ENCODE measurements around the gene ICAM3. TPM values are rescaled to one million over a fixed set of nuclear protein-coding genes. Genes with fewer than 3 reads are reported as not detected.
A peak's percentile ranks its signal among the peaks of the same experiment; 100 is the strongest.
"Not testable (repeated sequence)": the region's sequence is repeated elsewhere in the genome, so short reads cannot be mapped to it uniquely, and the experiment has no call there.

ICAM3 gene
- total RNA-seq, result 14.0 to 17.0 TPM (median 15.3 TPM) in 3 replicates
- long read RNA-seq, partial matches to known transcripts, result 12 of 18 reads
- long read RNA-seq, other reads (novel, unspliced or antisense), result 6 of 18 reads

- no peak within 1 kb of the TSS for H3K4me3 Mint-ChIP-seq (ENCODE audit: unreplicated experiment)
- H3K27ac Mint-ChIP-seq (ENCODE audit: unreplicated experiment), result no peak within 1 kb of the TSS
- H3K4me1 Mint-ChIP-seq (ENCODE audit: low read depth), result peaks cover 6% of the 10 kb centered on the region
- no peaks in the 10 kb centered on the region for H3K36me3 Mint-ChIP-seq (ENCODE audit: low read depth)
- no peaks in the 10 kb centered on the region for H3K27me3 Mint-ChIP-seq (ENCODE audit: low read depth)
- TF ChIP-seq CTCF (IDR thresholded peaks at IDR 0.05), result no peak
- DNase-seq (ENCODE audit: low spot score), result no peak
- no peaks in the 10 kb centered on the region for H3K9me3 Mint-ChIP-seq (ENCODE audit: low read depth)
These were observed at the start of gene ICAM3 for GRCh38 chr19:10339380-10339960. ICAM3 (minus strand) TSS chr19:10339624; CDS start chr19:10339614, 10 bp downstream.

GRCh38 chr19:10388957-10389356, 49.5 kb upstream of the ICAM3 start:
- Mint-ChIP-seq H3K27ac (ENCODE audit: unreplicated experiment) (no peak overlapping the region), H3K4me3 (ENCODE audit: unreplicated experiment) (no peak overlapping the region), H3K36me3 (ENCODE audit: low read depth) (peaks cover 6% of the 10 kb centered on the region), H3K9me3 (ENCODE audit: low read depth) (no peaks in the 10 kb centered on the region), H3K27me3 (ENCODE audit: low read depth) (no peaks in the 10 kb centered on the region), H3K4me1 (ENCODE audit: low read depth) (no peaks in the 10 kb centered on the region)
- DNase-seq (ENCODE audit: low spot score), result no peak
- peak; percentile 95 for TF ChIP-seq CTCF (IDR thresholded peaks at IDR 0.05)

- H3K27me3 Mint-ChIP-seq (ENCODE audit: low read depth), result no peaks in the 10 kb centered on the region
- H3K36me3 Mint-ChIP-seq (ENCODE audit: low read depth), result no peaks in the 10 kb centered on the region
- no peak overlapping the region for H3K27ac Mint-ChIP-seq (ENCODE audit: unreplicated experiment)
- H3K9me3 Mint-ChIP-seq (ENCODE audit: low read depth), result no peaks in the 10 kb centered on the region
- TF ChIP-seq CTCF (IDR thresholded peaks at IDR 0.05), result no peak
- no peak overlapping the region for H3K4me3 Mint-ChIP-seq (ENCODE audit: unreplicated experiment)
- peaks cover 15% of the 10 kb centered on the region for H3K4me1 Mint-ChIP-seq (ENCODE audit: low read depth)
- no peak for DNase-seq (ENCODE audit: low spot score)
These were observed 45.2 kb upstream of the ICAM3 start for GRCh38 chr19:10384580-10384979.

GRCh38 chr19:10383223-10383499, 43.7 kb upstream of the ICAM3 start:
- not testable (repeated sequence) for DNase-seq (ENCODE audit: low spot score); H3K27me3 Mint-ChIP-seq (ENCODE audit: low read depth); H3K4me3 Mint-ChIP-seq (ENCODE audit: unreplicated experiment); H3K27ac Mint-ChIP-seq (ENCODE audit: unreplicated experiment); H3K36me3 Mint-ChIP-seq (ENCODE audit: low read depth); H3K9me3 Mint-ChIP-seq (ENCODE audit: low read depth)
- H3K4me1 Mint-ChIP-seq (ENCODE audit: low read depth), result peaks cover 17% of the 10 kb centered on the region

GRCh38 chr19:10380313-10381102, 41.1 kb upstream of the ICAM3 start, which contains the start of gene TYK2:
TYK2 (minus strand) TSS chr19:10380572; CDS start chr19:10378406, 2,166 bp downstream.
- Mint-ChIP-seq H3K4me1 (ENCODE audit: low read depth) (peaks cover 17% of the 10 kb centered on the region), H3K4me3 (ENCODE audit: unreplicated experiment) (peak within 1 kb of the TSS; percentile 92), H3K36me3 (ENCODE audit: low read depth) (peaks cover 6% of the 10 kb centered on the region), H3K9me3 (ENCODE audit: low read depth) (no peaks in the 10 kb centered on the region), H3K27me3 (ENCODE audit: low read depth) (no peaks in the 10 kb centered on the region), H3K27ac (ENCODE audit: unreplicated experiment) (peak within 1 kb of the TSS; percentile 92)
- TF ChIP-seq CTCF (IDR thresholded peaks at IDR 0.05), result peak; percentile 25
- DNase-seq (ENCODE audit: low spot score), result no peak

All from chondrocyte (in vitro differentiated cells).